B cell (primary cell): ENCODE measurements around the gene DCTD. TPM values are rescaled to one million over a fixed set of nuclear protein-coding genes. Genes with fewer than 3 reads are reported as not detected.

Experiments
- ATAC-seq: fragments of 200-7000 bp; cut with Tn5 transposase; one replicate; pipeline ENCODE4 v1.10.0; 2021; ENCODE audit warnings: low read depth, mild to moderate bottlenecking, moderate number of reproducible peaks, moderate library complexity
- CTCF ChIA-PET: fragments of 350-600 bp; sonication (Branson Sonifier 250); formaldehyde crosslinking; loops from one replicate; lab custom pipeline; 2021; ENCODE audit warnings: antibody characterized with exemption, inconsistent platforms; lab: Charles Lee
- POLR2A ChIA-PET: fragments of 350-600 bp; sonication (Branson Sonifier 250); formaldehyde crosslinking; loops from one replicate; lab custom pipeline; 2021; ENCODE audit warnings: antibody characterized with exemption; lab: Charles Lee
- DNase-seq: peaks from one replicate; pipeline ENCODE4 v3.0.0; 2013
- H2AFZ ChIP-seq: 2 replicates; pipeline ENCODE4 v1.6.1; 2012; ENCODE audit warnings: mild to moderate bottlenecking, low read depth, low read length; ENCODE audit not compliant: insufficient read depth, poor library complexity, severe bottlenecking
- H3K27ac ChIP-seq, 2 donors: 1 replicate in 1 of 2; 2 replicates in 1 of 2; pipeline ENCODE4 v1.5.1; 2012 to 2013; ENCODE audit warnings: low read length in 2 of 2, mild to moderate bottlenecking in 2 of 2, moderate library complexity in 1 of 2
- H3K27me3 ChIP-seq, 4 experiments: fragments of 200-600 bp in 1 of 4; sonication (generic) in 1 of 4; replicated peaks in 1 of 4; 1 replicate in 2 of 4; 2 replicates in 2 of 4; pipeline versions ENCODE4 v1.6.1 to v1.7.0; 2013 to 2016; ENCODE audit warnings: low read length in 3 of 4, mild to moderate bottlenecking in 2 of 4, mixed read lengths in 1 of 4, moderate library complexity in 1 of 4; ENCODE audit not compliant: insufficient read depth in 4 of 4, control insufficient read depth in 3 of 4; ENCODE audit errors: control extremely low read depth in 1 of 4
- H3K36me3 ChIP-seq, 2 experiments: replicated peaks in 1 of 2; 1 replicate in 1 of 2; 2 replicates in 1 of 2; pipeline versions ENCODE4 v1.6.1 to v1.7.1; 2013; ENCODE audit warnings: low read length in 1 of 2; ENCODE audit not compliant: insufficient read depth in 2 of 2, control insufficient read depth in 1 of 2; ENCODE audit errors: control extremely low read depth in 1 of 2, extremely low read depth in 1 of 2
- H3K4me1 ChIP-seq, 2 donors: fragments of 200-600 bp in 1 of 2; sonication (generic) in 1 of 2; 1 replicate in 1 of 2; 2 replicates in 1 of 2; pipeline versions ENCODE4 v1.5.1 to v1.6.1; 2013 to 2017; ENCODE audit warnings: low read length in 2 of 2; ENCODE audit not compliant: control insufficient read depth in 2 of 2, insufficient read depth in 2 of 2
- H3K4me2 ChIP-seq: replicated peaks from 2 replicates; pipeline ENCODE3; 2012; ENCODE audit warnings: mild to moderate bottlenecking, low read depth, low read length; ENCODE audit not compliant: poor library complexity, severe bottlenecking
- H3K4me3 ChIP-seq, 5 experiments: fragments of 200-600 bp in 1 of 5; sonication (generic) in 1 of 5; 1 replicate in 3 of 5; 2 replicates in 2 of 5; pipeline versions ENCODE4 v1.5.1 to v1.7.0; 2011 to 2016; ENCODE audit warnings: low read length in 4 of 5, mild to moderate bottlenecking in 4 of 5, low read depth in 2 of 5, control low read depth in 1 of 5, moderate library complexity in 1 of 5; ENCODE audit not compliant: insufficient read depth in 1 of 5; ENCODE audit errors: control extremely low read depth in 1 of 5, extremely low read depth in 1 of 5
- H3K79me2 ChIP-seq: fragments of 200-600 bp; sonication (generic); one replicate; pipeline ENCODE4 v1.6.0; 2016; ENCODE audit warnings: low read length; ENCODE audit not compliant: control insufficient read depth, insufficient read depth
- H3K9ac ChIP-seq: fragments of 200-600 bp; sonication (generic); 2 replicates; pipeline ENCODE4 v1.6.1; 2017; ENCODE audit warnings: mild to moderate bottlenecking, low read length, moderate library complexity
- H3K9me3 ChIP-seq, 3 donors: one replicate each; pipeline versions ENCODE4 v1.6.1 to v1.7.1; 2013; ENCODE audit warnings: low read length in 2 of 3; ENCODE audit not compliant: control insufficient read depth in 2 of 3, insufficient read depth in 1 of 3; ENCODE audit errors: control extremely low read depth in 1 of 3
- H4K20me1 ChIP-seq: 2 replicates; pipeline ENCODE4 v1.6.0; 2012; ENCODE audit warnings: mild to moderate bottlenecking, low read length; ENCODE audit not compliant: insufficient read depth, control insufficient read depth, poor library complexity, severe bottlenecking
- H3K27ac Mint-ChIP-seq: one replicate; pipeline ENCODE4 v1.8.0; 2021; ENCODE audit warnings: mixed read lengths
- H3K27me3 Mint-ChIP-seq: one replicate; pipeline ENCODE4 v1.8.0; 2021; ENCODE audit warnings: mixed read lengths
- H3K4me1 Mint-ChIP-seq: one replicate; pipeline ENCODE4 v1.8.0; 2021; ENCODE audit warnings: mixed read lengths
- H3K4me3 Mint-ChIP-seq: one replicate; pipeline ENCODE4 v1.8.0; 2021; ENCODE audit warnings: mixed read lengths
- H3K9me3 Mint-ChIP-seq: one replicate; pipeline ENCODE4 v1.8.0; 2022; ENCODE audit warnings: mixed read lengths; ENCODE audit not compliant: insufficient read depth
- EZH2 ChIP-seq: IDR thresholded peaks from 2 replicates; pipeline ENCODE4 v1.6.1; 2012; ENCODE audit warnings: borderline replicate concordance, low read depth, mild to moderate bottlenecking, moderate library complexity, low read length; ENCODE audit not compliant: insufficient read depth, poor library complexity, severe bottlenecking
- WGBS: methylation state at CpG from one replicate; pipeline ENCODE4 v1.1.5; 2013; ENCODE audit warnings: missing lambda C conversion rate; ENCODE audit not compliant: insufficient coverage; 5-methylcytosine and 5-hydroxymethylcytosine counted together
- intact Hi-C: fragments of 100-400 bp; cut with micrococcal nuclease; formaldehyde crosslinking; loops from one replicate; pipeline ENCODE4 v1.10.0; 2022
- polyA plus RNA-seq: library from polyadenylated mRNA; depleted of rRNA; stranded (reverse); fragments of >200 nt; gene quantifications from 2 replicates; pipeline ENCODE4 v1.2.3, GENCODE V29; 2012
- total RNA-seq, 2 donors: library from RNA; stranded (reverse); fragments of 120-200 nt in 1 of 2; gene quantifications; 1 replicate in 1 of 2; 2 replicates in 1 of 2; pipeline versions ENCODE4 v1.2.3 to v1.2.4, GENCODE V29; 2013 to 2022
- TF ChIP-seq, protein P1 (sequence below): fragments of 200-600 bp; IDR thresholded peaks from one replicate; pipeline ENCODE4 v1.8.0; 2022; ENCODE audit warnings: antibody characterized with exemption, mild to moderate bottlenecking

DCTD gene
- total and polyA plus RNA-seq, 2 donors (not counting 1 experiment from before 2014, with no cell fraction given) = 61.0 to 75.8 TPM

- Histone ChIP-seq H4K20me1 (peaks cover 14% of the 10 kb centered on the region), H3K4me3 (no peak overlapping the region), H3K79me2 (no peaks in the 10 kb centered on the region), H3K9ac (no peak overlapping the region), H3K27me3 (peaks cover 0 to 2% (median 0%) of the 10 kb centered on the region in 4 experiments), H3K27ac (no peak overlapping the region), H3K4me1 (no peaks in the 10 kb centered on the region), H3K36me3 (peaks cover 0 to 59% of the 10 kb centered on the region in 2 experiments), H3K9me3 (peaks cover 1 to 13% (median 13%) of the 10 kb centered on the region in 3 donors), H3K4me2 (no peak overlapping the region), H2AFZ (no peak overlapping the region)
- H3K4me3 Mint-ChIP-seq = no peak overlapping the region
- TF ChIP-seq, protein P1, sequence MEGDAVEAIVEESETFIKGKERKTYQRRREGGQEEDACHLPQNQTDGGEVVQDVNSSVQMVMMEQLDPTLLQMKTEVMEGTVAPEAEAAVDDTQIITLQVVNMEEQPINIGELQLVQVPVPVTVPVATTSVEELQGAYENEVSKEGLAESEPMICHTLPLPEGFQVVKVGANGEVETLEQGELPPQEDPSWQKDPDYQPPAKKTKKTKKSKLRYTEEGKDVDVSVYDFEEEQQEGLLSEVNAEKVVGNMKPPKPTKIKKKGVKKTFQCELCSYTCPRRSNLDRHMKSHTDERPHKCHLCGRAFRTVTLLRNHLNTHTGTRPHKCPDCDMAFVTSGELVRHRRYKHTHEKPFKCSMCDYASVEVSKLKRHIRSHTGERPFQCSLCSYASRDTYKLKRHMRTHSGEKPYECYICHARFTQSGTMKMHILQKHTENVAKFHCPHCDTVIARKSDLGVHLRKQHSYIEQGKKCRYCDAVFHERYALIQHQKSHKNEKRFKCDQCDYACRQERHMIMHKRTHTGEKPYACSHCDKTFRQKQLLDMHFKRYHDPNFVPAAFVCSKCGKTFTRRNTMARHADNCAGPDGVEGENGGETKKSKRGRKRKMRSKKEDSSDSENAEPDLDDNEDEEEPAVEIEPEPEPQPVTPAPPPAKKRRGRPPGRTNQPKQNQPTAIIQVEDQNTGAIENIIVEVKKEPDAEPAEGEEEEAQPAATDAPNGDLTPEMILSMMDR = no peak
- no peak for TF ChIP-seq EZH2
- H3K27ac Mint-ChIP-seq = no peak overlapping the region
- WGBS = 95% methylated on average over 3 of the region's 4 CpGs
- H3K4me1 Mint-ChIP-seq = no peaks in the 10 kb centered on the region
- no peaks in the 10 kb centered on the region for H3K27me3 Mint-ChIP-seq
- DNase-seq (no peak), ATAC-seq (no peak)
- intact Hi-C loops = no loop called here
- H3K9me3 Mint-ChIP-seq = peaks cover 5% of the 10 kb centered on the region
- POLR2A ChIA-PET = no interaction called here
- CTCF ChIA-PET = interaction anchor here (1.5 kb wide), 1 partner anchor 36 kb away, joined by 7 read pairs; no protein-coding TSS in a partner anchor
Observed at GRCh38 chr4:182888891-182889290, 28.3 kb downstream of the DCTD start.

- Histone ChIP-seq H2AFZ (no peak overlapping the region), H3K4me2 (no peak overlapping the region), H3K4me3 (no peak overlapping the region), H4K20me1 (peaks cover 8% of the 10 kb centered on the region), H3K4me1 (no peaks in the 10 kb centered on the region), H3K27me3 (peaks cover 0 to 3% (median 2%) of the 10 kb centered on the region in 4 experiments), H3K9me3 (peaks cover 4 to 17% (median 13%) of the 10 kb centered on the region in 3 donors), H3K27ac (no peak overlapping the region), H3K9ac (no peak overlapping the region), H3K79me2 (no peaks in the 10 kb centered on the region), H3K36me3 (peaks cover 0 to 56% of the 10 kb centered on the region in 2 experiments)
- POLR2A ChIA-PET = no interaction called here
- TF ChIP-seq, protein P1 = no peak
- no peak for TF ChIP-seq EZH2
- intact Hi-C loops = no loop called here
- WGBS = 98% methylated on average over 9 of the region's 9 CpGs
- CTCF ChIA-PET = no interaction called here
- H3K9me3 Mint-ChIP-seq = peaks cover 5% of the 10 kb centered on the region
- H3K4me1 Mint-ChIP-seq = no peaks in the 10 kb centered on the region
- H3K27me3 Mint-ChIP-seq = no peaks in the 10 kb centered on the region
- no peak overlapping the region for H3K27ac Mint-ChIP-seq
- no peak for DNase-seq
- ATAC-seq = no peak
- H3K4me3 Mint-ChIP-seq = no peak overlapping the region
Observed at GRCh38 chr4:182886768-182887167, 30.4 kb downstream of the DCTD start.
